Fibroblast of the aortic adventitia (primary cell): Measurements from ENCODE around the gene LYRM2. TPM values are rescaled to one million over a fixed set of nuclear protein-coding genes. Genes with fewer than 3 reads are reported as not detected.

Source experiments
- DNase-seq: peaks from one replicate; pipeline ENCODE4 v3.0.0-alpha.2; 2010; ENCODE audit warnings: low read depth
- H3K4me3 ChIP-seq: 2 replicates; pipeline ENCODE4 v1.5.1; 2011; ENCODE audit warnings: low read depth, mild to moderate bottlenecking, control low read depth, low read length, moderate library complexity
- CTCF ChIP-seq: IDR thresholded peaks from 2 replicates; pipeline ENCODE4 v1.5.1; 2011; ENCODE audit warnings: mild to moderate bottlenecking, low read length, control low read depth, inconsistent platforms; ENCODE audit not compliant: insufficient read depth
- total RNA-seq: library from RNA; depleted of rRNA; stranded (reverse); fragments of >200 nt; gene quantifications from 2 replicates; pipeline ENCODE4 v1.2.3, GENCODE V29; 2012; ENCODE audit warnings: low replicate concordance

LYRM2 gene
- total RNA-seq, 1 donor = 35.5 TPM

GRCh38 chr6:89680150-89680549 is 41.6 kb upstream of the LYRM2 start:
- DNase-seq = no peak
- no peak for TF ChIP-seq CTCF
- H3K4me3 ChIP-seq = no peak overlapping the region

- TF ChIP-seq CTCF = no peak
- no peak for DNase-seq
- H3K4me3 ChIP-seq = no peak overlapping the region
Measured at GRCh38 chr6:89679215-89680120, 40.9 kb upstream of the LYRM2 start.

GRCh38 chr6:89678531-89678930 is 40.0 kb upstream of the LYRM2 start:
- H3K4me3 ChIP-seq = no peak overlapping the region
- no peak for TF ChIP-seq CTCF
- DNase-seq = no peak

GRCh38 chr6:89675949-89676748 is 37.6 kb upstream of the LYRM2 start:
- peak; percentile 82 for DNase-seq
- no peak for TF ChIP-seq CTCF
- no peak overlapping the region for H3K4me3 ChIP-seq

- TF ChIP-seq CTCF = no peak
- no peak overlapping the region for H3K4me3 ChIP-seq
- no peak for DNase-seq
Measured at GRCh38 chr6:89670935-89671565, 32.5 kb upstream of the LYRM2 start.

GRCh38 chr6:89669002-89669401 is 30.5 kb upstream of the LYRM2 start:
- no peak overlapping the region for H3K4me3 ChIP-seq
- peak; percentile 46 for DNase-seq
- no peak for TF ChIP-seq CTCF
